ENCODE results near the gene YLPM1.

The YLPM1 gene

GRCh38 chr14:74858022-74858421 lies 94.9 kb downstream of the YLPM1 start (continued):
- TF ChIP-seq ZBTB21 (tag by site-specific recombination; IDR thresholded peaks at IDR 0.05) (no peak), ZSCAN5A (tag by site-specific recombination; IDR thresholded peaks at IDR 0.05) (no peak), ZNF530 (tag by site-specific recombination; IDR thresholded peaks at IDR 0.05; ENCODE audit: low read depth) (no peak)

GRCh38 chr14:74859757-74860552 lies 96.8 kb downstream of the YLPM1 start:
- ChIA-PET POLR2A (interaction anchor here (1.0 kb wide), 1 partner anchor 47 kb away, joined by 3 read pairs; no protein-coding TSS in a partner anchor), CTCF (interaction anchor here (0.6 to 10.8 kb wide), 31 partner anchors 10 to 701 kb away, joined by 3 to 195 read pairs (median 7); partner anchors contain the start of gene DLST)
- H3K27ac ChIP-seq (ENCODE audit: extremely low read depth, low read depth, low read length): no peak overlapping the region
- TF ChIP-seq REST (tag by site-specific recombination; IDR thresholded peaks at IDR 0.05): no peak
- TF ChIP-seq RBAK (tag by site-specific recombination; IDR thresholded peaks at IDR 0.05): no peak
- 0 out of 2 replicates have a peak, but pooled peaks have one; percentile 11 for TF ChIP-seq ZBTB17 (tag by site-specific recombination; IDR thresholded peaks at IDR 0.05)
- TF ChIP-seq ZNF768 (tag by site-specific recombination; IDR thresholded peaks at IDR 0.05): 0 out of 2 replicates have a peak, but pooled peaks have one; percentile 61
- peaks cover 0 to 6% of the 10 kb centered on the region in 2 experiments; a peak in 1 of 3 replicates for H3K36me3 ChIP-seq (ENCODE audit: control insufficient read depth in 2 of 2, insufficient read depth in 1 of 2, low read length in 2 of 2)
- H3K4me1 ChIP-seq (ENCODE audit: control insufficient read depth, insufficient read depth, low read length): no peaks in the 10 kb centered on the region
- no peaks in the 10 kb centered on the region for H3K9me3 ChIP-seq (ENCODE audit: control insufficient read depth, insufficient read depth, low read depth, low read length)
- H3K4me3 ChIP-seq (ENCODE audit: low read depth, low read length): no peak overlapping the region

GRCh38 chr14:74860899-74861733 lies 98.0 kb downstream of the YLPM1 start:
- CTCF ChIA-PET: interaction anchor here (0.6 to 10.8 kb wide), 43 partner anchors 11 to 700 kb away, joined by 3 to 195 read pairs (median 5); partner anchors contain the start of genes DLST and PROX2
- POLR2A ChIA-PET: interaction anchor here (0.8 to 1.2 kb wide), 3 partner anchors 44 to 62 kb away, joined by 4 to 9 read pairs (median 5); partner anchors contain the start of gene RPS6KL1
- TF ChIP-seq BCL6B (tag by site-specific recombination; IDR thresholded peaks at IDR 0.05) (no peak), BCL11B (tag by site-specific recombination; IDR thresholded peaks at IDR 0.05; ENCODE audit: low read depth) (no peak), ZNF654 (tag by site-specific recombination; IDR thresholded peaks at IDR 0.05; ENCODE audit: low read depth) (peak; percentile 85), ZSCAN16 (tag by site-specific recombination; IDR thresholded peaks at IDR 0.05) (no peak), MZF1 (tag by site-specific recombination; IDR thresholded peaks at IDR 0.05; ENCODE audit: borderline replicate concordance) (no peak), REPIN1 (tag by site-specific recombination; IDR thresholded peaks at IDR 0.05; ENCODE audit: low read depth) (no peak), ZNF274 (IDR thresholded peaks at IDR 0.05; ENCODE audit: low read length) (no peak), ZNF274 (tag by site-specific recombination; IDR thresholded peaks at IDR 0.05; ENCODE audit: borderline replicate concordance) (no peak), GFI1B (tag by site-specific recombination; IDR thresholded peaks at IDR 0.05) (no peak), ZNF791 (tag by site-specific recombination; IDR thresholded peaks at IDR 0.05) (no peak), ZNF701 (tag by site-specific recombination; IDR thresholded peaks at IDR 0.05) (no peak), ZSCAN4 (tag by site-specific recombination; IDR thresholded peaks at IDR 0.05) (no peak), ZNF658 (tag by site-specific recombination; IDR thresholded peaks at IDR 0.05) (no peak), ZBTB48 (tag by site-specific recombination; IDR thresholded peaks at IDR 0.05) (no peak), ZNF660 (tag by site-specific recombination; IDR thresholded peaks at IDR 0.05) (peak; percentile 60; the same call in 1 of the 2 replicates), ZFP37 (tag by site-specific recombination; IDR thresholded peaks at IDR 0.05) (no peak), ZFHX2 (tag by site-specific recombination; conservative IDR thresholded peaks at IDR 0.05) (no peak)

More at GRCh38 chr14:74860899-74861733, 98.0 kb downstream of the YLPM1 start:
- no peak overlapping the region for H3K4me3 ChIP-seq (ENCODE audit: low read depth, low read length)
- no peaks in the 10 kb centered on the region for H3K4me1 ChIP-seq (ENCODE audit: control insufficient read depth, insufficient read depth, low read length)
- no peak overlapping the region for H3K27ac ChIP-seq (ENCODE audit: extremely low read depth, low read depth, low read length)
- H3K36me3 ChIP-seq (ENCODE audit: control insufficient read depth in 2 of 2, insufficient read depth in 1 of 2, low read length in 2 of 2): peaks cover 0 to under 1% of the 10 kb centered on the region in 2 experiments; a peak in 1 of 3 replicates
- H3K9me3 ChIP-seq (ENCODE audit: control insufficient read depth, insufficient read depth, low read depth, low read length): no peaks in the 10 kb centered on the region

All from HEK293 (cell line).